RPMI7951 (cell line): ENCODE measurements around the gene RNF144A. TPM values are rescaled to one million over a fixed set of nuclear protein-coding genes. Genes with fewer than 3 reads are reported as not detected.
A peak's percentile ranks its signal among the peaks of the same experiment; 100 is the strongest.

Experiments
- DNase-seq: peaks from one replicate; pipeline ENCODE4 v3.0.0-alpha.2; 2012; ENCODE audit warnings: low read depth
- total RNA-seq: library from RNA; depleted of rRNA; stranded (reverse); fragments of >200 nt; shearing (Covaris generic); gene quantifications from 2 replicates; pipeline ENCODE4 v1.2.3, GENCODE V29; 2014

RNF144A gene
- total RNA-seq, 1 experiment from 2014 or later: 12.4 TPM

GRCh38 chr2:6908291-6908690 is 8.9 kb upstream of the RNF144A start:
- no peak for DNase-seq

GRCh38 chr2:6909431-6910385 is 7.5 kb upstream of the RNF144A start:
- peak; percentile 55 for DNase-seq

- DNase-seq: peak; percentile 28
Observed at GRCh38 chr2:6911721-6912120, 5.5 kb upstream of the RNF144A start.

GRCh38 chr2:6913415-6914157 is 3.6 kb upstream of the RNF144A start:
- DNase-seq: no peak

GRCh38 chr2:6914828-6915227 is 2.4 kb upstream of the RNF144A start:
- DNase-seq: peak; percentile 73

- DNase-seq: no peak
Observed at GRCh38 chr2:6915399-6915798, 1.8 kb upstream of the RNF144A start.

GRCh38 chr2:6916224-6916623 is 988 bp upstream of the RNF144A start:
- no peak for DNase-seq

GRCh38 chr2:6916736-6917070 is 509 bp upstream of the RNF144A start:
- DNase-seq: no peak

- no peak for DNase-seq
Observed at GRCh38 chr2:6917761-6918421, 679 bp downstream of the RNF144A start.

- DNase-seq: no peak
Observed at GRCh38 chr2:6919901-6920742, 2.9 kb downstream of the RNF144A start.

GRCh38 chr2:6920743-6921064 is 3.5 kb downstream of the RNF144A start:
- no peak for DNase-seq

GRCh38 chr2:6921321-6921922 is 4.2 kb downstream of the RNF144A start:
- no peak for DNase-seq

GRCh38 chr2:6922201-6922656 is 5.0 kb downstream of the RNF144A start:
- no peak for DNase-seq

GRCh38 chr2:6923319-6923718 is 6.1 kb downstream of the RNF144A start:
- DNase-seq: no peak

GRCh38 chr2:6924101-6924923 is 7.1 kb downstream of the RNF144A start:
- no peak for DNase-seq

- DNase-seq: no peak
Observed at GRCh38 chr2:6924924-6925409, 7.8 kb downstream of the RNF144A start.

- DNase-seq: no peak
Observed at GRCh38 chr2:6926071-6926732, 9.0 kb downstream of the RNF144A start.

- DNase-seq: no peak
Observed at GRCh38 chr2:6927186-6927585, 10.0 kb downstream of the RNF144A start.

- DNase-seq: no peak
Observed at GRCh38 chr2:6927753-6928152, 10.5 kb downstream of the RNF144A start.

- no peak for DNase-seq
Observed at GRCh38 chr2:6928452-6928851, 11.2 kb downstream of the RNF144A start.
